ENCODE data around the gene RAB40B.

The RAB40B gene

DNA sequence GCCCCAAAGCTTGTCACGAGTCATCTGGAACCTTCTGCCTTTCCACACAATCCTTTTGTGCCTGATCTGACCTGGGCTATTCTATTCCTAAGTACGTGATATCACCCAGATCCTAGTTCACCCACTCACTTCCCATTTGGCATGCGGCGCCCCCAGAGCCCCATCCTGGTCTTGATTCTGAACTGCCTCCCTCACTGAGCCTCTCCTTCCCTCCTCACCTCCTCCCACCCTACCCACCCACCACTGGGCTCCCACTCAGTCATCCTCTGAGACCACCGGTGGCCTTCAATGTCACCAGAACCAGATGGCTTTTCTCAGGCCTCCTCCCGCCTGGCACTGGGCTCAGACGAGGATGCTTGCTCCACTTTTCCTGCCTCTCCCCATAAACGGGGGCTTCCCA lies 68.8 kb downstream of the RAB40B start:
- 85 to 94% methylated on average over 7 to 8 of the region's 8 CpGs for WGBS, 2 experiments (ENCODE audit: insufficient coverage in 2 of 2)
- H3K36me3 ChIP-seq (ENCODE audit: control insufficient read depth, insufficient read depth, low read length) = peaks cover 92% of the 10 kb centered on the region

DNA sequence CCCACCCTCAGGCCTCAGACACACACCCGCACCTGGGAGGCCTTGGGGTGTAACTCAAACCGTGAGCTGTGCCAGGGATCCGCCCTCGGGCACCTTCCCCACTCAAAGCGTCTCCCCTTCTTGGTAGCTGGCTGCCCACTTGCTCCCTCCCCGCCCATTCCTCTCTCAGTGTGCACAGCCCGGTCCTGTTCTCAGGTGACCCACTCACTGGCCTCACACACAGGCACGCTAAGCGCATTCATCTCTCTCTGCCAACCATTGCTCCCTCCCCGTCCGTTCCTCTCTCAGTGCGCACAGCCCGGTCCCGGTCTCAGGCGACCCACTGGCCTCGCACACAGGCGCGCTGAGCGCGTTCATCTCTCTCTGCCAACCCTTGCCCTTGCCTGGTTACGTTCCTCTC lies 71.1 kb downstream of the RAB40B start:
- Histone ChIP-seq H3K36me3 (ENCODE audit: control insufficient read depth, insufficient read depth, low read length) (peaks cover 91% of the 10 kb centered on the region), H3K4me1 (ENCODE audit: control insufficient read depth, insufficient read depth, low read length, poor library complexity, severe bottlenecking) (no peaks in the 10 kb centered on the region), H3K9me3 (ENCODE audit: control insufficient read depth, low read length) (no peaks in the 10 kb centered on the region), H3K4me3 (ENCODE audit: extremely low read depth, insufficient read depth, low read length, poor library complexity, severe bottlenecking) (no peak overlapping the region), H3K27ac (ENCODE audit: low read depth, low read length, severe bottlenecking) (no peak overlapping the region)
- WGBS, 2 experiments (ENCODE audit: insufficient coverage in 2 of 2) = 97% methylated on average over 18 to 20 of the region's 21 CpGs

More for the DNA sequence above, 68.8 kb downstream of the RAB40B start:
- Histone ChIP-seq H3K9me3 (ENCODE audit: control insufficient read depth, low read length) (no peaks in the 10 kb centered on the region), H3K4me3 (ENCODE audit: extremely low read depth, insufficient read depth, low read length, poor library complexity, severe bottlenecking) (no peak overlapping the region), H3K27ac (ENCODE audit: low read depth, low read length, severe bottlenecking) (no peak overlapping the region), H3K4me1 (ENCODE audit: control insufficient read depth, insufficient read depth, low read length, poor library complexity, severe bottlenecking) (no peaks in the 10 kb centered on the region)

DNA sequence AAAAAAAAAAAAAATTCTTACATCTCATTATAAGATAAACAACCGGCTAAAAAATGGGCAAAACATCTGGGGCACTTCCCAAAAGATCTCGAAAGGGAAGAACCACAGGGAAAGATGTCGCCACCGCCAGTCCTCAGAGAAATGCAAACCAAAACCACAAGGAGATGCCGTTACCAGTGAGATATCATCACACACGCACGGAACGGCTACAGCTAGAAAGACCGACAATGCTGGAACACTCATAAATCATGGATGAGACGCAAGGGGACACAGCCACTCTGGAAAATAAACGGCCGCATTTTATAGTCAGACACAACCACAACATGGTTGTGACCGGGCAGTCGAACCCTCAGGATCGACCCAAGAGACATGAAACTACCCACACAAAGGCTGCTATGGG lies 74.8 kb downstream of the RAB40B start:
- peaks cover 95% of the 10 kb centered on the region for H3K36me3 ChIP-seq (ENCODE audit: control insufficient read depth, insufficient read depth, low read length)
- no peaks in the 10 kb centered on the region for H3K9me3 ChIP-seq (ENCODE audit: control insufficient read depth, low read length)
- H3K4me3 ChIP-seq (ENCODE audit: extremely low read depth, insufficient read depth, low read length, poor library complexity, severe bottlenecking) = no peak overlapping the region
- no peaks in the 10 kb centered on the region for H3K4me1 ChIP-seq (ENCODE audit: control insufficient read depth, insufficient read depth, low read length, poor library complexity, severe bottlenecking)
- WGBS, 2 experiments (ENCODE audit: insufficient coverage in 2 of 2) = 96% methylated on average over 14 to 15 of the region's 15 CpGs
- no peak overlapping the region for H3K27ac ChIP-seq (ENCODE audit: low read depth, low read length, severe bottlenecking)

DNA sequence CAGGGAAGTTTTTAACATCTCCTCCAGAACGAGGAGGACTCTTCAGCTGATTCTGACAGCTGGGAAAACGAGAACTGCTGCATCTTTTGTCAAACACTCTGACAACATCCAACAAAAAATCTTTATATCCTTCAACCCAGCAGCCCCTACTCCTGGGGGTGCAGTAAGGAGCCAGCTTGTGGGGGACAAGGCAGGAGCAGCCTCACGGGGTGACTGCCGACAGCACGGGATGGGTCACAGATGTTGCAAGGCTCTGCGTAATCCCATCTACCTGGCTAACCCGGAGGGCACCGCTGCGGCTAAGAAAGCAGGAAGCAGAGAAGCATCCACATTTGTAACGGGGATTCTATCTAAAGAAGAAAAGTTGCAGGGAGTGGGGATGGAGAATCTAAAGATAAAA lies 78.9 kb downstream of the RAB40B start:
- no peak overlapping the region for H3K4me3 ChIP-seq (ENCODE audit: extremely low read depth, insufficient read depth, low read length, poor library complexity, severe bottlenecking)
- no peak overlapping the region for H3K27ac ChIP-seq (ENCODE audit: low read depth, low read length, severe bottlenecking)
- H3K36me3 ChIP-seq (ENCODE audit: control insufficient read depth, insufficient read depth, low read length) = peaks cover 95% of the 10 kb centered on the region
- H3K9me3 ChIP-seq (ENCODE audit: control insufficient read depth, low read length) = no peaks in the 10 kb centered on the region
- WGBS, 2 experiments (ENCODE audit: insufficient coverage in 2 of 2) = 89 to 99% methylated on average over 7 to 10 of the region's 10 CpGs
- H3K4me1 ChIP-seq (ENCODE audit: control insufficient read depth, insufficient read depth, low read length, poor library complexity, severe bottlenecking) = no peaks in the 10 kb centered on the region

DNA sequence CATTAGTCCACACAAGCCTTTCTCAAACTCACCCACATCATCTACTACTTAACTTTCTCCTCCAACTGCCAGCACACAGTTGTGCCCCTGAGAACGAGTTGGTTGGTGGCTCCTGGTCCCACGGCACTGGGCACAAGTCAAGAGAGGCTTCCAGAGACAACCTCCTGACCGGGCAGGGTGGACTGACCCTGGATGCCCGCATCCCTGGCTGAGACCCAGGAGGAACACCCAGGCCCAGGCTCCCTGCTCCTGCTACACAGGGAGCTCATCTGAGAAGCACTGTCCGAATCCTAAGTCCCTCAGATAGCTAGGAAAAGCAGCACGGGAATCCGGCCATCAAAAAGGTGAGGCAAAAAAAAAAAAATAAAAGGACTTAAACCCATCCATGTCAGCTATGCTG lies 79.3 kb downstream of the RAB40B start:
- Histone ChIP-seq H3K9me3 (ENCODE audit: control insufficient read depth, low read length) (no peaks in the 10 kb centered on the region), H3K4me3 (ENCODE audit: extremely low read depth, insufficient read depth, low read length, poor library complexity, severe bottlenecking) (no peak overlapping the region), H3K27ac (ENCODE audit: low read depth, low read length, severe bottlenecking) (no peak overlapping the region), H3K36me3 (ENCODE audit: control insufficient read depth, insufficient read depth, low read length) (peaks cover 97% of the 10 kb centered on the region), H3K4me1 (ENCODE audit: control insufficient read depth, insufficient read depth, low read length, poor library complexity, severe bottlenecking) (no peaks in the 10 kb centered on the region)
- WGBS, 2 experiments (ENCODE audit: insufficient coverage in 2 of 2) = 90 to 95% methylated on average over 7 of the region's 7 CpGs

DNA sequence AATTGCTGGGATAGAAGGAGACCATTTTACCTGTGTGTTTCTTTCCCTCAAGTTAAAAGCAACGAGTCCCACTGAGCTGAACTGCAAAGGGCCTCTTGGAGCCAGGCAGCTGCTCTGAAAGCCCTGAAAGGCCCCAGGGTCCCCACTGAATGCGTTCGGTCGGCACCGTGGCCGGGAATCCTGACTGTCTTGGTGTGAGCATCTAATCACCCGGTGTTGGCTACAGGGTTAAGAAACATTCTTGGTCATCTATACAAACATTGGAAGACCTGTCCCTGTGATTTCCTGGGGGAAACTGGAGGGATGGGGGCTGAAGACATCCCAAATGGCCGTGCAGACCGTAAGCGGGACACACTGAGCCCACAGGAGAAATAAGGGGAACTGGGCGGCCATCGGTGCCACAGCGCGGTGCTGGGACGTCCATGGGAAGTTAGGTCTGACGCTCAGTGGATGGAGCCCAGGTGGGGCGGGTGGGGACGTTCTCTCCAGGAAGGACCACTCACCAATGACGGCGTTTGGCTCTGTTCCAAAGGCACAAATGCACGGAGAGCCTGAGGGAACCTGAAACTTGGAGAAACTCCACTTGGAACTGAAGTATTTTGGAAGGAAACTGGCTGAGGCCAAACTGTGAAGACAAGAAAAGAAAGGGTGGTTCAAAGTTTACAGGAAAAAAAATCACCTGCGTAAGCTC lies 82.3 kb downstream of the RAB40B start:
- Histone ChIP-seq H3K4me1 (ENCODE audit: control insufficient read depth, insufficient read depth, low read length, poor library complexity, severe bottlenecking) (peaks cover 2% of the 10 kb centered on the region), H3K36me3 (ENCODE audit: control insufficient read depth, insufficient read depth, low read length) (peaks cover 81% of the 10 kb centered on the region), H3K27ac (ENCODE audit: low read depth, low read length, severe bottlenecking) (no peak overlapping the region), H3K4me3 (ENCODE audit: extremely low read depth, insufficient read depth, low read length, poor library complexity, severe bottlenecking) (no peak overlapping the region), H3K9me3 (ENCODE audit: control insufficient read depth, low read length) (no peaks in the 10 kb centered on the region)
- 95 to 96% methylated on average over 19 to 22 of the region's 22 CpGs for WGBS, 2 experiments (ENCODE audit: insufficient coverage in 2 of 2)

DNA sequence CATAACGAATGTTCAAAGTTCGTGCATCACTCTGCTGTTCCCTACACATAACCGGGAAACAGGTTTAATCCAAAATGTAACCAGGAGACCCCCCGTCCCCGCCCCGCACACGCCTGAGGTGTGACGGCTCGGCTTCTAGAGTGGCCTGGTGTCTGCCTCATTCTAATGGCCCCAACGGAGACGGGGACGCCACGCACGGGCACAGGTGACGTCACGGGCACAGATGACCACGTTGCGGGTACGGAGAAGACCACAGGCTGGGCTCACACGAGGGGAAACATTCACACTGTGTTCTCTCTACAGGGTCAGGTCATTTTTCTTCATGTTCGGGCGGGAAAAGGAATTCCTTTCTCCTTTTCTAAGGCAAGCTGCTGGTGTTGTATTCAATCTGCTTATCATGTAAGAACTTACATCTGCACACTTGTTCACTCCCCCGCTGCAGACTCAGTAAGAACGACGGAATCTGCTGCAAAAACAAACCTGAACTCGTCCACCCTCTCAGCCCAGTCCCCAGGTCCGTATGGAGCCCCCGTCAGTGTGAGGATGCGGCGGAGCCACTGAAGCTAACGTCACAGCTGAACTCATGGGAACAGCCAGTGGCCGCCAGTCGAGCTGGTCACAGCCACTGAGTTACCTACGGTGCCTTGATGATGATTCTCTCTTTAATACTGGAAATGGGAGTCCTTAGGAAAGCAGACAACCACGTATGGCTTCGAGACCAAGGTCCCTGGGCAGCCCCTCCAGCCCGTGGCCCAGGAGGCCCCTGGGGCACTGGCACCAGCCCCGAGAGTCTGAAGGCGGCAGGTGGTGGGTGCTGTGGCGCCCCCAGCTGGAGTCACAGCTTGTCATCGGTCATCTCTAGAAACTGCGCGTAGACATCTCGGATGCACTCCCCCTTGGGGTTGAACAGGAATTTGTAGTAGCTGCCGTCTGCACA lies 83.1 kb downstream of the RAB40B start:
- H3K4me3 ChIP-seq (ENCODE audit: extremely low read depth, insufficient read depth, low read length, poor library complexity, severe bottlenecking) = no peak overlapping the region
- H3K4me1 ChIP-seq (ENCODE audit: control insufficient read depth, insufficient read depth, low read length, poor library complexity, severe bottlenecking) = peaks cover 2% of the 10 kb centered on the region
- WGBS, 2 experiments (ENCODE audit: insufficient coverage in 2 of 2) = 95 to 96% methylated on average over 40 to 45 of the region's 45 CpGs
- H3K9me3 ChIP-seq (ENCODE audit: control insufficient read depth, low read length) = no peaks in the 10 kb centered on the region
- H3K27ac ChIP-seq (ENCODE audit: low read depth, low read length, severe bottlenecking) = no peak overlapping the region
- H3K36me3 ChIP-seq (ENCODE audit: control insufficient read depth, insufficient read depth, low read length) = peaks cover 81% of the 10 kb centered on the region

DNA sequence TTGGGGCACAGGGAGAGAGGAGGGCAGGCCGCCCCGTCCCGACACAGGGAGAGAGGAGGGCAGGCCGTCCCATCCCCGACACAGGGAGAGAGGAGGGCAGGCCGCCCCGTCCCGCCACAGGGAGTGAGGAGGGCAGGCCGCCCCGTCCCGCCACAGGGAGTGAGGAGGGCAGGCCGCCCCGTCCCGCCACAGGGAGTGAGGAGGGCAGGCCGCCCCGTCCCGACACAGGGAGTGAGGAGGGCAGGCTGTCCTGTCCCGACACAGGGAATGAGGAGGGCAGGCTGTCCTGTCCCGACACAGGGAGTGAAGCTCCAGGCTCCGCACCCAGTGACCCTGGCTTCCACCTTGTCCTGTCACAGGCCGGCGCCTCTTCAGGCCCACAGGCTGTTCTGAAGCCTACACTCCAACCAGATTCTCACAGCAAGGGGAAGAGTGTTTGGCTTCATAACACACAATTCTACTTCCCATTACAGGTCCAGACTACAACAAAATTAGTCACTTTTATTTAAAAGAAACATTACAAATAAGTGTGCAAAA lies 84.3 kb downstream of the RAB40B start:
- H3K9me3 ChIP-seq (ENCODE audit: control insufficient read depth, low read length) = no peaks in the 10 kb centered on the region
- peaks cover 2% of the 10 kb centered on the region for H3K4me1 ChIP-seq (ENCODE audit: control insufficient read depth, insufficient read depth, low read length, poor library complexity, severe bottlenecking)
- WGBS, 2 experiments (ENCODE audit: insufficient coverage in 2 of 2) = 94% methylated on average over 14 of the region's 22 CpGs; no CpG with 5 or more reads in 1 of the 2 experiments
- no peak overlapping the region for H3K4me3 ChIP-seq (ENCODE audit: extremely low read depth, insufficient read depth, low read length, poor library complexity, severe bottlenecking)
- H3K27ac ChIP-seq (ENCODE audit: low read depth, low read length, severe bottlenecking) = no peak overlapping the region
- peaks cover 75% of the 10 kb centered on the region for H3K36me3 ChIP-seq (ENCODE audit: control insufficient read depth, insufficient read depth, low read length)

DNA sequence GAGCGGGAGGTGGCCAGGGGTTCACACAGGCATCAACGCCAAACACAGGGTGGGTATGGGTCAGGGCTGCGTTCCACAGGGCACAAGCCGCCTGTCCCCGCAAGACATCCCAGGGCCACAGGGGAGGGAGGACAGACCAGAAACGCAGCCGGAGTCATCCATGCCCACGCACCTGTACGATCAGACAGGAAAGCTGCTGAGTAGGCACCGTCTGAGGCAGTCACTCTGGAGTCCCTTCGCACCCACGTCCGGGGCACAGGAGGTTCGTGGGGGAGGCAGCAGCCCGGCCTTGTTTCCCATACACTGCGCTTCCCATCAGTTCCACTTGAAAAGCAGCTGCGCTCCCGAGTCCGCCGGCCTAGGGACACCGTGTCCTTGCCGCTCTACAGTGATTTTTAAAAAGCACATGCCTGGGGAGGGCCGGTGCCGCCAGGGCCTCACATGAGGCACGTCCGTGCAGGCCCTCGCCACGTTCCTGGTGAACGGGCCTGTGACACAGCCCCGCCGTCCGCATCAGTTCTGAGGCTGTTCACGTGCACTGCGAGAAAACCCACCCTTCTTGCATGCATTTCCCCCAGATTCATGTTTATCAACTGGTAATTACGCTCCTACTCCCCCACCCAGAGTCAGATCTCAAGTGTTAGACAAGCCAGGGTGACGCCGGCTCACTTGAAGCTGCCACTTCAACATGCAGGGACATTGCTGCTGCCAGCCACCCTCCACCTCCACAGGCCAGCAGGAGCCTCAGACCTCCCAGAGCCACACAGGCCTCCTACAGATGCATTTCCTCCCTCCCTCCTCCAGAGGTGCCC lies 85.0 kb downstream of the RAB40B start:
- no peak overlapping the region for H3K27ac ChIP-seq (ENCODE audit: low read depth, low read length, severe bottlenecking)
- WGBS, 2 experiments (ENCODE audit: insufficient coverage in 2 of 2) = 92 to 96% methylated on average over 37 of the region's 37 CpGs
- no peaks in the 10 kb centered on the region for H3K9me3 ChIP-seq (ENCODE audit: control insufficient read depth, low read length)
- H3K36me3 ChIP-seq (ENCODE audit: control insufficient read depth, insufficient read depth, low read length) = peaks cover 73% of the 10 kb centered on the region
- peaks cover 2% of the 10 kb centered on the region for H3K4me1 ChIP-seq (ENCODE audit: control insufficient read depth, insufficient read depth, low read length, poor library complexity, severe bottlenecking)
- H3K4me3 ChIP-seq (ENCODE audit: extremely low read depth, insufficient read depth, low read length, poor library complexity, severe bottlenecking) = no peak overlapping the region
